HG02840 (cell line): ENCODE results near the gene SMYD2.

Source experiments
- ATAC-seq: cut with Tn5 transposase; IDR thresholded peaks from one replicate; pipeline ENCODE4 v1.9.1; 2021; ENCODE audit warnings: mild to moderate bottlenecking, moderate library complexity, moderate number of reproducible peaks; ENCODE audit not compliant: unreplicated experiment, low FRiP score

The SMYD2 gene

GRCh38 chr1:214384373-214385079 is 103.6 kb downstream of the SMYD2 start:
- ATAC-seq = no peak

GRCh38 chr1:214385428-214385827 is 104.5 kb downstream of the SMYD2 start:
- ATAC-seq = no peak

GRCh38 chr1:214386333-214386732 is 105.4 kb downstream of the SMYD2 start:
- ATAC-seq = no peak
